ENCODE data around the gene BICDL1.

- TF ChIP-seq EZH2phosphoT487 (IDR thresholded peaks at IDR 0.05; ENCODE audit: insufficient read depth, low read depth), result no peak
- no peak for TF ChIP-seq EZH2 (IDR thresholded peaks at IDR 0.05; ENCODE audit: insufficient read depth, poor library complexity, severe bottlenecking)
These were observed 66.4 kb downstream of the BICDL1 start for GRCh38 chr12:120055231-120056000.

All from GM23248 (cell line).